Superior temporal gyrus (tissue), 1 donor: ENCODE data around the gene LZTFL1.

ENCODE experiments used
- DNase-seq: peaks from one replicate; pipeline ENCODE4 v3.0.0-alpha.2; 2016; ENCODE audit errors: extremely low spot score

Gene LZTFL1

GRCh38 chr3:45807681-45808540 is 34.0 kb downstream of the LZTFL1 start:
- DNase-seq = no peak

DNA sequence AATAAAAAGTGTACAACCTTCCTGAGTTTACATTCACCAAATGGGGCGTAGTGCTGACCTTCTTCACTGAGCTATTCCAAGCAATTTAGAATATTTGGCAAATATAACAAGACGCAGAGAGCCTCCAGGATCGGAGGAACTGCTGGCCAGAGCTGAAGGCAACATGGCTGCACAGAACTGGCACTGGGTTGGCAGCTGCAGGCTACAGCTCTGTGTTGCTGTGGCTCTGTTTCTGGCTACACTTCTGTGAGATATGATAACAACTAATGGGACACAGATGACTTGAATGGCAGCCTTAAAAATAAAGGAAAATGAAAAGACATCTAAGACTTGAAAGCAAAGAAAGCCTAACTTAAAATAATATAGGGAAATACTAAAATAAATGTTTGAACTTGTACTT is 34.8 kb downstream of the LZTFL1 start:
- DNase-seq = no peak

- no peak for DNase-seq
Observed at GRCh38 chr3:45806072-45806471, 35.8 kb downstream of the LZTFL1 start.

- no peak for DNase-seq
Observed at GRCh38 chr3:45803252-45803935, 38.5 kb downstream of the LZTFL1 start.

- DNase-seq = no peak
Observed at GRCh38 chr3:45802146-45802545, 39.8 kb downstream of the LZTFL1 start.

GRCh38 chr3:45800611-45801010 is 41.3 kb downstream of the LZTFL1 start:
- no peak for DNase-seq

- DNase-seq = no peak
Observed at GRCh38 chr3:45799586-45799985, 42.3 kb downstream of the LZTFL1 start.

DNA sequence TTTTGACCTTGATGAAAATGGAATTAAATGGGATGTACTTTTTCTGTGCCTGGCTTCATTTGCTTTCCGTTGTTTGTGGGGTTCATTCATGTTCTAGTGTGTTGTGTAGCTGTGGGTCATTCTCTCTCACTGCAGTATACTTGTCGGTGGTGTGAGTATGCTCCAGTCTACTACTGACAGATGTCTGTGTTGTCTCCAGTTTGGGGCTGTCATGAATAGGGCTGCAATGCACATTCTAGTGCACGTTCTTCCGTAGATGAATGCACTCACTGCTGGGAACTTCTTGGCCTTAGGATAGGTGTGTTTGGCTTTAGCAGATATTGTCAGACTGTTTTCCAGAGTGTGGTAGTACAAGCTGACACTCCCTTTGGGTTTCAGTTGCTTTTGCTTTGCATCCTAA is 43.9 kb downstream of the LZTFL1 start:
- DNase-seq = no peak

DNA sequence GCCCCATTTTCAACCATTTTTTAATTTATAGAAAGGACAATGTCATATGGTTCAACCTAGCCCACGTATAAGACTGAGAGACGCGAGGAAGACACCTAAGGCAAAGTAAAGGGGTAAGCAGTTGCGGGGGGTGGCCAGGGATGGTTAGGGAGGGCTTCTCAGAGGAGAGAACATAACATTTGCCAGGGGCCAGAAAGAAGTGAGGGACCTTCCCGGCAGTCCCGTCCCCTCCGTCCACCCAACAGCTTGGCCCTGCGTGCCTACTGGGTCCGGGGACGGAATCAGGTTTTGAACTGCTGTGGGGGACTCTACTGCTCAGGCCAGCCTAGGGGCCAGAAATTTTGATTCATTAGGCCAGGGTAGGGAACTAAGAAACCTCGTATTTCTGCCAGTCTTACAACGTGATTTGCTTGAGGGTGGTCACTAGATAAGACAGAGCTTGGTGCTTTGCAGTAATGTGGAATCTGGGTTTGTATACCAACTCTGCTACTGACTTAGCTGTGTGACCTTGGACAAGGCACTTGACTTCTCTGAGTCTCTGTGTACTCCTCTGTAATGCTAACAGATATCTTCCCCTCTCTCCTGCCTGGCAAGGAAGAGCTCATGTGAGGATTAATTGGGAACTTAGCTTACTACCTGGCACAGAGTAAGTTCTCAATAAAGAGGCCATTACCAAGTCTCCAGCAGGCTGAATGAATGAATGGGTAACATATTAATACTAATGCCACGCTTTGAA is 44.8 kb downstream of the LZTFL1 start:
- no peak for DNase-seq

DNA sequence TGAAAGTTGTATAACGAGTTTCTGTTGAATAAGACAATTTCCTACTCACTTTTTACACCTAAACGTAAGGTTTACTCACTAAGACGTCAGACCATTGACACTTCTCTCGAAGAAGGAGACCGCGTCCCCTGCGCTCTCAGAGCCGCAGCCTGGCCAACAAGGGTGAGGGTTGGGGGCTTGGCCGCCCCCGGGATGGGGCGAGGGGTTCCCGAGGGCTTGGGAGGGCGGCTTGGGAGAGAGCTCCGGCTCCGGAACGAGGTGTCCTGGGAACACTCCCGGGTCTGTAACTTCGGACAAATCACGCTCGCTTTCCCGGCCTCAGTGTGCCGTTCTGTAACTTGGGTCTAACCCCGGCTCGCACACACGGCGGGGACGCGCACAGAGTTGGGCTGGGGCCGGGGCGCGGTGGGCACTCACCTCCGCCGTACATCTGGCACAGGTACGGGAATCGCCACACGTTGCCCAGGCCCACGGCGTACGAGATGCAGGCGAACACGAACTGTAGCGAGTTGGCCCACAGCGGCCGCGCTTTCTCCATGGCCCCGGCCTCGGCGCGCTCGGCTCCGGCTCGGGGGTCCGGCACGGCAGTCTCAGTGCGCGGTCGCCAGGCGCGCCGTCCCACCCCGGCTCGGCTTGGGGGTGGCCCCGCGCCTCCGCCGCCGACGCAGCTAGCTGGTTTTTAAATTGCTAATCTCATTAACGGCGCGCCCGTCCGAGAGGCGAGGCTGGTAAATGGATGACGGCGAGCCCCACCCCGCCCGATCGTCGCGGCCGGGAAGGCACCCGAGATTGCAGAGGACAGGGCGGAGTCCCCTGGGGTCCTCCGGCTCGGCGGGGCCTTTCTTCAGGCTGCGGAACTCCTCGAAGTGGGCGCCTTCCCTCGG is 45.8 kb downstream of the LZTFL1 start, which contains the start of gene SLC6A20:
SLC6A20 (minus strand) TSS at position 655 of the 884 bp plus-strand sequence; CDS start at position 538, 117 bp downstream.
- DNase-seq = no peak

DNA sequence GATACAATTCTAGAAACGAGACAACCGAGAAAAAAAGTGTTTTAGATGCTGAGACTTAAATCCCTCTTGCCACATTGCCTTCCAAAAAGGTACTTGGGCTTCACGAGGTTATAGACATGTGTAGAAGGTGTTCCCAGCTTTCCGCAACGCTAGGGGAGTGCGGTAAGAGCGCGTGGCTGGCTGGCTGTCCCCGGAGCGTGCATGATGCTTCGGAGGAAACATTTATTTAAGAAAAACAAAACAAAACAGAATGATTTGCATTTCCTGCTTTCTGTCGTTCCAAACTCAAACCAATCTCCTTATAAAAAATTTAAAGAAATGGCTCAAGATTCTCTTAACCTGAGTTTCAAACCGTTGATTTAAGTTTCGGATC is 46.4 kb downstream of the LZTFL1 start:
- no peak for DNase-seq

DNA sequence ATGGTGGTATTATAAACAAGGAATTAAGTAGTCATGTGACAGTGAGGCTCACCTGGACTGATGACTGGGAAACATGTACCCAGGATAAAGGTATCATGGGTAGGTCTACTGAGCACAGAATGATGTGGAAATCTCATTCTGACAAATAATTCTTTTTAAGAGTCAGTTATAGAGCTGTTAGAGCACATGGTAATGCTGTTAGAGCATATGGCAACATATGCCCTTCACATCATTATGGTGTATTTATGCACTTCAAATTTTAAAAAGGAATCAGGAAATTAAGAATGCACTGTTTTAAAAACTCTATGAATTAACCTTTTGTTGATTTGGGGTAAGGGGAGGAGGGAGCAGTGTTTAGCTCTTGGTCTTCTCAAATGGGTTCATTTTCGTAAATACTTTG is 47.3 kb downstream of the LZTFL1 start:
- no peak for DNase-seq

- no peak for DNase-seq
Observed at GRCh38 chr3:45794177-45794560, 47.8 kb downstream of the LZTFL1 start.

DNA sequence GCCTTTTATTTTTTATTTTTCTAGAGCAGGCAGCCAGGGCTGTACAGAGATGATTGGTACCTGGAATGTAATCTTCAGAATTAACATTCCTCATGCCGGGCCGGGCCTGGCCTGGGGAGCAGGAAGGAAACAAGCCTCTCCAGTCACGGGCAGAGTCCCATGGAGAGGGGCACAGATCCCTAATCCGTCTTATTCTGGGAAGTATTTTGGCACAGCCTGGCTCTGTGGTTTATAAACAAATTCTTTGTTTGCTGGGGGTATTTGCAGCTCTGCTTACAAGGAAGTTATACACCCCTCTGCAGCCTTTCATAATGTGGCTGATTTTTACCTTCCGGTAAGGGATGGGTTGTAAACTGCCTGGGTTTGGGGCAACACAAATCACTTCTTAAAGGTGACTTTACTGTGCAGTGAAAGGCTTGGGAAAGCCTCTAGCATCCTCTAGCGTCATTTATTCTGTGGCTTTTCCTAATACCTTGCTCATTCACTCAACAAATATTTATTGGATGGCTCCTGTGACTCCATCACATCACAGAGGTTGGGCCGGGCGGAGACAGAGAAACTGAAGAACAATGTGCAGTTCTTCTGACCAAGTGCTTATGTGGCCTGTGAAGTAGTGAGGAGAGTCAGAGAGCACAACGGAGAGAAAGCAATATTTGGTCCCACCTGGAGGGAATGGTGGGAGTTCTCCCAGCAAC is 48.3 kb downstream of the LZTFL1 start:
- no peak for DNase-seq

DNA sequence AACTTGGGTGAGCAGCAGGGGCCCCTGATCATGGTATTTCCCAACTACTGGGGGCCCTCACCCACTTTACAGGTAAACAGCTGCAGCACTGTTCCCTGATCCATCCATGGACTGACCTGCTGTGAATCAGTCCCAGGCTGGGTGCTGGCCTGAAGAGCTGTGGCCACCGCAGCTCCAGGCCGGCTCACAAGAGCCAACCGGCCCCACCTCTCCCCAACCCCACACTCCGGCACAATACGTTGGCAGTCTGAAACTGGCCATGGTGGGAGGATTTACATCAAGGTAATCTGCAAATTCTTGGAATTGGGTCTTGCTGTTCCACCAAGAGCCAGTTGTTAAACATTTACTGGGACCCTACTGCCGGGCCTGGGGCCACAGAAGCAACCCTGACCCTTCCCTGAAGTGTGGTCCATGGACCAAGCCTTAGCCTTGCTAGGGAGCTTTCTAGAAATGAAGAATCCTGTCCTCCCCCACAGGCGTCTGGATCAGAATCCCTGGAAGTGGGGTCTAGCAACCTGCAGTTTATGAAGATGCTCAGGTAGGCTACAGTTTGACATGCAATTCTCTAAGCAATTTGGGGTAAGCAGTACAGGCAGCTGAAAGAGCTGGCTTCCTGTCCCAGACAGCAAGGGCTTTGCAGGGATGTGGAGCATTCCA is 49.3 kb downstream of the LZTFL1 start:
- DNase-seq = no peak

GRCh38 chr3:45792036-45792435 is 49.9 kb downstream of the LZTFL1 start:
- DNase-seq = no peak

GRCh38 chr3:45790596-45790995 is 51.3 kb downstream of the LZTFL1 start:
- DNase-seq = no peak

GRCh38 chr3:45789235-45789812 is 52.6 kb downstream of the LZTFL1 start:
- DNase-seq = no peak

DNA sequence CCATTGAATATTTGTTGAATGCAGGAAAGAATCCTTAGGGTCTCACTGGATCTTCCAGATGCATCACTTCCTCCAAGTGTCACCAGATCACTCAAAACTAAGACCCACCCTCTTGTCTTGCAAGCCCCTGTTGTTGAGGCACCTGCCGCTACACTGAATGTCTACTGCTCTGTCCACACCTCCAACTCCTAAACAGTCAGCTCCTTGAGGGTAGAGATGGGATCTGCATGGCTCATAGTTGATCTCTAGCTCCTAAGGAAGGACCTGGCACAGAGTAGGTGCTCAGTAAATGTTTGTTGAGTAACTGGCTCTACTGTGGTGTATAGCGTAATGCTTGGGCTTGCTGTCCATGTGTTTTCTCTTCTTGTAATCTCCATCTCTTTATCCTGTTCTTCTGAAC is 54.4 kb downstream of the LZTFL1 start:
- DNase-seq = no peak
